K562 (cell line): Measurements from ENCODE around the gene ICAM1. TPM values are rescaled to one million over a fixed set of nuclear protein-coding genes. Genes with fewer than 3 reads are reported as not detected.

Experiments
- ARID3A ChIP-seq: IDR thresholded peaks from 2 replicates; pipeline ENCODE4 v1.6.1; 2012; ENCODE audit warnings: low read depth, low read length, improper control_type of control experiment, borderline replicate concordance
- CUX1 ChIP-seq: fragments of 200-800 bp; sonication (Bioruptor generic); IDR thresholded peaks from 2 replicates; pipeline ENCODE4 v1.6.1; 2016; ENCODE audit warnings: missing genetic modification characterization, missing compliant biosample characterization
- DACH1 ChIP-seq: fragments of 450-650 bp; IDR thresholded peaks from 2 replicates; pipeline ENCODE4 v1.6.1; 2018; ENCODE audit not compliant: partially characterized antibody
- ESRRB ChIP-seq: fragments of 250-450 bp; sonication (Bioruptor Pico); IDR thresholded peaks from 2 replicates; pipeline ENCODE4 v1.5.0; 2020; ENCODE audit warnings: mild to moderate bottlenecking, moderate library complexity, borderline replicate concordance
- HNRNPLL ChIP-seq: fragments of 200-400 bp; formaldehyde crosslinking; IDR thresholded peaks from 2 replicates; pipeline ENCODE4 v1.6.1; 2017; ENCODE audit warnings: low read length, low read depth, mild to moderate bottlenecking; ENCODE audit not compliant: poor library complexity, severe bottlenecking
- KHSRP ChIP-seq: fragments of 450-650 bp; IDR thresholded peaks from 2 replicates; pipeline ENCODE4 v1.6.1; 2017
- POLR2A ChIP-seq: fragments of 450-650 bp; conservative IDR thresholded peaks from 2 replicates; pipeline ENCODE4 v1.6.1; 2016
- PREB ChIP-seq: sonication (generic); formaldehyde crosslinking; IDR thresholded peaks from 2 replicates; pipeline ENCODE4 v1.8.1; 2023; ENCODE audit warnings: mild to moderate bottlenecking, missing genetic modification reagents
- SAP30 ChIP-seq: fragments of 200-600 bp; sonication (generic); IDR thresholded peaks from 2 replicates; pipeline ENCODE4 v1.6.1; 2012; ENCODE audit warnings: borderline replicate concordance, low read depth, mild to moderate bottlenecking, moderate library complexity, low read length, control low read depth, inconsistent platforms; ENCODE audit not compliant: insufficient read depth, poor library complexity, severe bottlenecking
- SP2 ChIP-seq: IDR thresholded peaks from 2 replicates; pipeline ENCODE4 v1.6.1; 2011; ENCODE audit warnings: mild to moderate bottlenecking, low read depth, low read length, moderate library complexity; ENCODE audit not compliant: poor library complexity, severe bottlenecking; ENCODE audit errors: extremely low read depth
- TAF7 ChIP-seq: fragments of 450-650 bp; IDR thresholded peaks from 2 replicates; pipeline ENCODE4 v1.6.1; 2016; ENCODE audit warnings: missing genetic modification characterization, missing compliant biosample characterization
- THAP12 ChIP-seq: fragments of 250-450 bp; sonication (Bioruptor Pico); IDR thresholded peaks from 2 replicates; pipeline ENCODE4 v1.9.0; 2021; ENCODE audit warnings: mild to moderate bottlenecking, inconsistent platforms
- THRAP3 ChIP-seq: fragments of 450-650 bp; IDR thresholded peaks from 2 replicates; pipeline ENCODE4 v1.6.1; 2016; ENCODE audit warnings: mild to moderate bottlenecking, inconsistent platforms, borderline replicate concordance
- TOE1 ChIP-seq, 2 experiments: fragments of 450-650 bp in 1 of 2; sonication (generic) in 1 of 2; formaldehyde crosslinking in 1 of 2; IDR thresholded peaks; 2 replicates each; pipeline versions ENCODE4 v1.7.1 to v1.8.0; 2016 to 2022; ENCODE audit warnings: borderline replicate concordance in 2 of 2, mild to moderate bottlenecking in 2 of 2, antibody characterized with exemption in 1 of 2, inconsistent platforms in 1 of 2, low read depth in 1 of 2, missing genetic modification reagents in 1 of 2, moderate library complexity in 1 of 2
- ZNF174 ChIP-seq: fragments of 250-450 bp; sonication (Bioruptor Pico); IDR thresholded peaks from 2 replicates; pipeline ENCODE4 v1.4.0; 2020; ENCODE audit warnings: mild to moderate bottlenecking
- ZNF41 ChIP-seq: fragments of 250-450 bp; sonication (Bioruptor Pico); conservative IDR thresholded peaks from 2 replicates; pipeline ENCODE4 v1.4.0; 2020; ENCODE audit warnings: mild to moderate bottlenecking
- polyA plus RNA-seq, 8 experiments: library from polyadenylated mRNA; depleted of rRNA in 4 of 8; stranded (reverse) in 5 of 8; unstranded in 3 of 8; fragments of >200 nt; fragmentation: Nextera tagmentation in 2 of 8; fragmentation: Illumina TruSeq in 1 of 8; extraction: Ambion mirVana in 2 of 8; extraction: Trizol in 1 of 8; gene quantifications; 2 replicates each; pipeline versions ENCODE4 v1.2.1 to v1.2.3, GENCODE V29; 2011 to 2014; ENCODE audit warnings: inconsistent platforms in 1 of 8, missing spikeins in 1 of 8
- total RNA-seq, 7 experiments: library from RNA; depleted of rRNA in 6 of 7; stranded (reverse); fragments of >200 nt in 6 of 7; fragmentation: Illumina TruSeq in 2 of 7; extraction: Trizol in 2 of 7; gene quantifications; 2 replicates each; pipeline versions ENCODE4 v1.2.1 to v1.2.3, GENCODE V29; 2011 to 2021; ENCODE audit warnings: low replicate concordance in 1 of 7

Gene ICAM1
- total and polyA plus RNA-seq, 9 of the 15 experiments (the other 6 are each of a cell fraction or from before 2014, with no cell fraction given), result 2.3 to 24.4 (median 13.4) TPM

GRCh38 chr19:10290876-10291553 is 20.1 kb downstream of the ICAM1 start (continued):
- TF ChIP-seq DACH1 (no peak), CUX1 (CRISPR knock-in tag) (no peak), SAP30 (peak; percentile 70), KHSRP (no peak), ARID3A (no peak), SP2 (no peak), ZNF41 (CRISPR knock-in tag) (no peak), PREB (CRISPR knock-in tag) (no peak), TOE1 (IDR thresholded peaks at IDR 0.05; ENCODE audit: borderline replicate concordance) (no peak), TOE1 (CRISPR knock-in tag; IDR thresholded peaks at IDR 0.05; ENCODE audit: borderline replicate concordance, low read depth) (0 out of 2 replicates have a peak, but pooled peaks have one; percentile 22), ZNF174 (CRISPR knock-in tag) (no peak), ESRRB (no peak), POLR2A (peak; percentile 84), HNRNPLL (peak; percentile 37), TAF7 (tag) (no peak), THRAP3 (0 out of 2 replicates have a peak, but pooled peaks have one; percentile 10), THAP12 (CRISPR knock-in tag) (peak; percentile 70; the same call in 1 of the 2 replicates)
